SK-N-SH treated with all-trans-retinoic acid at 6 μM for 48 hours (cell line): ENCODE data around the gene MYL3.

Experiments used
- ARNTL ChIP-seq: fragments of 450-650 bp; formaldehyde crosslinking; IDR thresholded peaks from 2 replicates; pipeline ENCODE4 v1.5.0; 2020; ENCODE audit warnings: low read depth, mild to moderate bottlenecking, moderate library complexity, borderline replicate concordance
- BACH2 ChIP-seq: fragments of 250-450 bp; sonication (Bioruptor Pico); IDR thresholded peaks from 2 replicates; pipeline ENCODE4 v1.9.0; 2021; ENCODE audit warnings: mild to moderate bottlenecking, borderline replicate concordance
- CREB5 ChIP-seq: fragments of 250-450 bp; sonication (Bioruptor Pico); IDR thresholded peaks from 2 replicates; pipeline ENCODE4 v1.5.1; 2020; ENCODE audit warnings: low read depth, mild to moderate bottlenecking, moderate library complexity
- ESRRG ChIP-seq: fragments of 250-450 bp; sonication (Bioruptor Pico); IDR thresholded peaks from 2 replicates; pipeline ENCODE4 v1.6.1; 2021; ENCODE audit warnings: mild to moderate bottlenecking
- ISL1 ChIP-seq: fragments of 250-450 bp; sonication (Bioruptor Pico); IDR thresholded peaks from 2 replicates; pipeline ENCODE4 v2.1.2; 2022; ENCODE audit warnings: mild to moderate bottlenecking, moderate library complexity
- PATZ1 ChIP-seq: fragments of 250-450 bp; sonication (Bioruptor Pico); IDR thresholded peaks from 2 replicates; pipeline ENCODE4 v1.8.0; 2020; ENCODE audit warnings: mild to moderate bottlenecking, moderate library complexity, borderline replicate concordance
- RARB ChIP-seq: fragments of 250-450 bp; sonication (Bioruptor Pico); IDR thresholded peaks from 2 replicates; pipeline ENCODE4 v1.8.0; 2021; ENCODE audit warnings: mild to moderate bottlenecking, moderate library complexity
- TOX ChIP-seq: fragments of 250-450 bp; sonication (Bioruptor Pico); IDR thresholded peaks from 2 replicates; pipeline ENCODE4 v1.8.0; 2021; ENCODE audit warnings: mild to moderate bottlenecking, moderate library complexity, borderline replicate concordance
- ZFP3 ChIP-seq: fragments of 250-450 bp; sonication (Bioruptor Pico); IDR thresholded peaks from 2 replicates; pipeline ENCODE4 v1.5.0; 2020; ENCODE audit warnings: mild to moderate bottlenecking, moderate library complexity
- ZFP30 ChIP-seq: fragments of 450-650 bp; formaldehyde crosslinking; IDR thresholded peaks from 2 replicates; pipeline ENCODE4 v1.5.0; 2022; ENCODE audit warnings: mild to moderate bottlenecking, moderate library complexity
- ZNF70 ChIP-seq: fragments of 450-650 bp; formaldehyde crosslinking; IDR thresholded peaks from 2 replicates; pipeline ENCODE4 v1.5.0; 2020; ENCODE audit warnings: mild to moderate bottlenecking, moderate library complexity
- ZNF8 ChIP-seq: fragments of 450-650 bp; formaldehyde crosslinking; IDR thresholded peaks from 2 replicates; pipeline ENCODE4 v1.5.0; 2020; ENCODE audit warnings: mild to moderate bottlenecking, moderate library complexity

- TF ChIP-seq BACH2 (CRISPR knock-in tag) = no peak
- no peak for TF ChIP-seq ARNTL (CRISPR knock-in tag)
- TF ChIP-seq CREB5 = no peak
- no peak for TF ChIP-seq ISL1
- no peak for TF ChIP-seq ZFP3 (CRISPR knock-in tag)
- TF ChIP-seq PATZ1 (CRISPR knock-in tag) = no peak
- no peak for TF ChIP-seq ESRRG (CRISPR knock-in tag)
- no peak for TF ChIP-seq TOX (CRISPR knock-in tag)
- TF ChIP-seq ZNF8 = no peak
- no peak for TF ChIP-seq ZFP30 (CRISPR knock-in tag)
- no peak for TF ChIP-seq RARB (CRISPR knock-in tag)
- TF ChIP-seq ZNF70 (CRISPR knock-in tag) = no peak
Observed at GRCh38 chr3:46878781-46879436, 15.7 kb upstream of the MYL3 start.
